WTC11 (cell line): Measurements from ENCODE around the gene ZNF121.

Experiments used
- NFYB ChIP-seq: sonication (generic); formaldehyde crosslinking; conservative IDR thresholded peaks from 2 replicates; pipeline ENCODE4 v1.8.0; 2022; ENCODE audit warnings: low read depth, missing genetic modification reagents
- ZNF512 ChIP-seq: sonication (generic); formaldehyde crosslinking; IDR thresholded peaks from 2 replicates; pipeline ENCODE4 v1.8.1; 2022; ENCODE audit warnings: missing genetic modification reagents, borderline replicate concordance
- TF ChIP-seq, protein P1 (sequence below): sonication (generic); formaldehyde crosslinking; IDR thresholded peaks from 2 replicates; pipeline ENCODE4 v1.8.0; 2022; ENCODE audit warnings: mild to moderate bottlenecking, missing genetic modification reagents

GRCh38 chr19:9535934-9536333 lies 48.4 kb downstream of the ZNF121 start:
- TF ChIP-seq ZNF512 (CRISPR knock-in tag) (no peak), NFYB (CRISPR knock-in tag) (no peak)
- TF ChIP-seq, protein P1, sequence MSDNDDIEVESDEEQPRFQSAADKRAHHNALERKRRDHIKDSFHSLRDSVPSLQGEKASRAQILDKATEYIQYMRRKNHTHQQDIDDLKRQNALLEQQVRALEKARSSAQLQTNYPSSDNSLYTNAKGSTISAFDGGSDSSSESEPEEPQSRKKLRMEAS = no peak
